Measurements from ENCODE around the gene P2RX7. TPM values are rescaled to one million over a fixed set of nuclear protein-coding genes. Genes with fewer than 3 reads are reported as not detected.

Gene P2RX7
- total and polyA plus RNA-seq, 9 of the 15 experiments (the other 6 are each of a cell fraction or from before 2014, with no cell fraction given): 0.04 to 0.65 (median 0.30) TPM

DNA sequence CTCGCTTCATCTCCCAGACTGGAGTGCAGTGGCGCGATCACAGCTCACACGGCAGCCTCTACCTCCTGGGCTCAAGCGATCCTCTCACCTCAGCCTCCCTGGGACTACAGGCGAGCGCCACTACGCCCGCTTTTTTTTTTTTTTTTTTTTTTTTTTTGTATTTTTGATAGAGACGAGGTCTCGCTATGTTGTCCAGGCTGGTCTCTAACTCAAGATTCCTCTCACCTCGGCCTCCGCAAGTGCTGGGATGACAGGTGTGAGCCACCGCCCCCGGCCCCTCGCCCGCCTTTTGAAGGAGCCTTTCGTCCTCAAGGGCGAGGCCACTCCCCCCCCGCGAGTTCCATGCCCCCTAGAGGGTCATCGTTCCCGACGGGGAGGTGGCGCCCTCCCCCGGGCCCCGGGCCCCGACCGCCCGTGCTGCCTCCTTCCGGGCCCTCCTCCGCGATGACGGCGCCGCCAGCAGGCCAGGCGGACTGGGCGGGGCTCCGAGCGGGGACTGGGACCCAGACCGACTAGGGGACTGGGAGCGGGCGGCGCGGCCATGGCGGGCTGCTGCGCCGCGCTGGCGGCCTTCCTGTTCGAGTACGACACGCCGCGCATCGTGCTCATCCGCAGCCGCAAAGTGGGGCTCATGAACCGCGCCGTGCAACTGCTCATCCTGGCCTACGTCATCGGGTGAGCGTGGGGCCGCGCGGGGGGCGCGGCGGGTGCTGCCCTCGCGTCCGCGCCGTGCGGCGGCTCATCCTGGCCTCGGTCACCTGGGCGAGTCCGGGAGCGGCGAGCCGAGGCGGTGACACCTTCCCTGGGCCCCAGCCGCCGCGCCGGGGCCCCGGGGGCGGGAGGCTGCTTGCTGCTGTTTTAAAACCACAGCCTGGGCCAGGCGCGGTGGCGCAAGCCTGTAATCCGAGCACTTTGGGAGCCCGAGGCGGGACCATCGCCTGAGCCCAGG is 77.2 kb downstream of the P2RX7 start, which contains the start of gene P2RX4 (continued):
- TF ChIP-seq, protein P1, sequence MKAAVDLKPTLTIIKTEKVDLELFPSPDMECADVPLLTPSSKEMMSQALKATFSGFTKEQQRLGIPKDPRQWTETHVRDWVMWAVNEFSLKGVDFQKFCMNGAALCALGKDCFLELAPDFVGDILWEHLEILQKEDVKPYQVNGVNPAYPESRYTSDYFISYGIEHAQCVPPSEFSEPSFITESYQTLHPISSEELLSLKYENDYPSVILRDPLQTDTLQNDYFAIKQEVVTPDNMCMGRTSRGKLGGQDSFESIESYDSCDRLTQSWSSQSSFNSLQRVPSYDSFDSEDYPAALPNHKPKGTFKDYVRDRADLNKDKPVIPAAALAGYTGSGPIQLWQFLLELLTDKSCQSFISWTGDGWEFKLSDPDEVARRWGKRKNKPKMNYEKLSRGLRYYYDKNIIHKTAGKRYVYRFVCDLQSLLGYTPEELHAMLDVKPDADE (conservative IDR thresholded peaks at IDR 0.05; ENCODE audit: control insufficient read depth, low read depth, low read length): peak; percentile 40; the same call in 1 of the 2 replicates
- TF ChIP-seq CBFA2T3 (IDR thresholded peaks at IDR 0.05): no peak; the same call in 1 of the 2 replicates
- TF ChIP-seq MCM3 (IDR thresholded peaks at IDR 0.05): no peak
- peak; percentile 62 for TF ChIP-seq ELF2 (CRISPR knock-in tag; IDR thresholded peaks at IDR 0.05)
- TF ChIP-seq HNRNPK (IDR thresholded peaks at IDR 0.05; ENCODE audit: low read depth, low read length, poor library complexity, severe bottlenecking): peak; percentile 77
- TF ChIP-seq POLR2AphosphoS2 (IDR thresholded peaks at IDR 0.05; ENCODE audit: low read length): no peak
- TF ChIP-seq HLTF (IDR thresholded peaks at IDR 0.05): 0 out of 2 replicates have a peak, but pooled peaks have one; percentile 10
- TF ChIP-seq NFE2L1 (tag; IDR thresholded peaks at IDR 0.05; ENCODE audit: borderline replicate concordance, low read depth): no peak
- 0 out of 4 replicates have a peak, but pooled peaks of 1 of the 2 experiments have one; percentile 39 for TF ChIP-seq TRIM24 (IDR thresholded peaks at IDR 0.05)
- peak; percentile 97 for TF ChIP-seq ZBTB7A (IDR thresholded peaks at IDR 0.05; ENCODE audit: borderline replicate concordance, control insufficient read depth, low read depth, low read length)
- TF ChIP-seq TARDBP (IDR thresholded peaks at IDR 0.05): no peak
- TF ChIP-seq U2AF2 (optimal IDR thresholded peaks at IDR 0.05; ENCODE audit: low read depth, low read length): no peak
- TF ChIP-seq, protein P2, sequence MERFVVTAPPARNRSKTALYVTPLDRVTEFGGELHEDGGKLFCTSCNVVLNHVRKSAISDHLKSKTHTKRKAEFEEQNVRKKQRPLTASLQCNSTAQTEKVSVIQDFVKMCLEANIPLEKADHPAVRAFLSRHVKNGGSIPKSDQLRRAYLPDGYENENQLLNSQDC (CRISPR knock-in tag; IDR thresholded peaks at IDR 0.05): no peak
- TF ChIP-seq, protein P3, sequence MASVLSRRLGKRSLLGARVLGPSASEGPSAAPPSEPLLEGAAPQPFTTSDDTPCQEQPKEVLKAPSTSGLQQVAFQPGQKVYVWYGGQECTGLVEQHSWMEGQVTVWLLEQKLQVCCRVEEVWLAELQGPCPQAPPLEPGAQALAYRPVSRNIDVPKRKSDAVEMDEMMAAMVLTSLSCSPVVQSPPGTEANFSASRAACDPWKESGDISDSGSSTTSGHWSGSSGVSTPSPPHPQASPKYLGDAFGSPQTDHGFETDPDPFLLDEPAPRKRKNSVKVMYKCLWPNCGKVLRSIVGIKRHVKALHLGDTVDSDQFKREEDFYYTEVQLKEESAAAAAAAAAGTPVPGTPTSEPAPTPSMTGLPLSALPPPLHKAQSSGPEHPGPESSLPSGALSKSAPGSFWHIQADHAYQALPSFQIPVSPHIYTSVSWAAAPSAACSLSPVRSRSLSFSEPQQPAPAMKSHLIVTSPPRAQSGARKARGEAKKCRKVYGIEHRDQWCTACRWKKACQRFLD (CRISPR knock-in tag; IDR thresholded peaks at IDR 0.05): no peak
- TF ChIP-seq, protein P4, sequence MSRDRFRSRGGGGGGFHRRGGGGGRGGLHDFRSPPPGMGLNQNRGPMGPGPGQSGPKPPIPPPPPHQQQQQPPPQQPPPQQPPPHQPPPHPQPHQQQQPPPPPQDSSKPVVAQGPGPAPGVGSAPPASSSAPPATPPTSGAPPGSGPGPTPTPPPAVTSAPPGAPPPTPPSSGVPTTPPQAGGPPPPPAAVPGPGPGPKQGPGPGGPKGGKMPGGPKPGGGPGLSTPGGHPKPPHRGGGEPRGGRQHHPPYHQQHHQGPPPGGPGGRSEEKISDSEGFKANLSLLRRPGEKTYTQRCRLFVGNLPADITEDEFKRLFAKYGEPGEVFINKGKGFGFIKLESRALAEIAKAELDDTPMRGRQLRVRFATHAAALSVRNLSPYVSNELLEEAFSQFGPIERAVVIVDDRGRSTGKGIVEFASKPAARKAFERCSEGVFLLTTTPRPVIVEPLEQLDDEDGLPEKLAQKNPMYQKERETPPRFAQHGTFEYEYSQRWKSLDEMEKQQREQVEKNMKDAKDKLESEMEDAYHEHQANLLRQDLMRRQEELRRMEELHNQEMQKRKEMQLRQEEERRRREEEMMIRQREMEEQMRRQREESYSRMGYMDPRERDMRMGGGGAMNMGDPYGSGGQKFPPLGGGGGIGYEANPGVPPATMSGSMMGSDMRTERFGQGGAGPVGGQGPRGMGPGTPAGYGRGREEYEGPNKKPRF (IDR thresholded peaks at IDR 0.05; ENCODE audit: low read depth, low read length): no peak
- TF ChIP-seq ZNF212 (CRISPR knock-in tag; IDR thresholded peaks at IDR 0.05): no peak
- no peak for TF ChIP-seq TAF9B (IDR thresholded peaks at IDR 0.05; ENCODE audit: partially characterized antibody)
- TF ChIP-seq ZNF384 (IDR thresholded peaks at IDR 0.05; ENCODE audit: low read depth, low read length): peak; percentile 89
- no peak for TF ChIP-seq ZKSCAN3 (CRISPR knock-in tag; IDR thresholded peaks at IDR 0.05)
- TF ChIP-seq PYGO2 (tag; IDR thresholded peaks at IDR 0.05): no peak
- TF ChIP-seq KAT7 (CRISPR knock-in tag; IDR thresholded peaks at IDR 0.05; ENCODE audit: borderline replicate concordance): no peak
- no peak for TF ChIP-seq CBFA2T2 (conservative IDR thresholded peaks at IDR 0.05)
